Thoracic aorta (tissue), 2 donors: ENCODE results near the gene NUB1. TPM values are rescaled to one million over a fixed set of nuclear protein-coding genes. Genes with fewer than 3 reads are reported as not detected.

Source experiments
- ATAC-seq: fragments of 150-250 bp; one replicate; pipeline ENCODE4 v1.8.0; 2017; ENCODE audit warnings: low read depth; ENCODE audit not compliant: insufficient number of reproducible peaks, low FRiP score
- DNase-seq: peaks from one replicate; pipeline ENCODE4 v3.0.0-alpha.2; 2020; ENCODE audit warnings: low spot score
- H3K27ac ChIP-seq, 2 donors: fragments of 200-600 bp; sonication (generic); 1 replicate in 1 of 2; 2 replicates in 1 of 2; pipeline ENCODE4 v1.5.1; 2016; ENCODE audit warnings: mild to moderate bottlenecking in 2 of 2, moderate library complexity in 2 of 2
- H3K27me3 ChIP-seq: fragments of 200-600 bp; sonication (generic); replicated peaks from 2 replicates; pipeline ENCODE4 v1.6.0; 2016; ENCODE audit warnings: mild to moderate bottlenecking; ENCODE audit not compliant: insufficient read depth
- H3K36me3 ChIP-seq: fragments of 200-600 bp; sonication (generic); one replicate; pipeline ENCODE4 v1.5.1; 2016
- H3K4me1 ChIP-seq, 2 donors: fragments of 200-600 bp; sonication (generic); 1 replicate in 1 of 2; 2 replicates in 1 of 2; pipeline versions ENCODE4 v1.5.1 to v1.6.0; 2016; ENCODE audit warnings: low read depth in 2 of 2, mild to moderate bottlenecking in 1 of 2; ENCODE audit not compliant: control insufficient read depth in 1 of 2
- H3K4me3 ChIP-seq: fragments of 200-600 bp; sonication (generic); 2 replicates; pipeline ENCODE4 v1.5.1; 2016; ENCODE audit warnings: mild to moderate bottlenecking
- H3K9me3 ChIP-seq: fragments of 200-600 bp; sonication (generic); 2 replicates; pipeline ENCODE4 v1.5.1; 2016
- total RNA-seq, 2 donors: library from RNA; depleted of rRNA; stranded (reverse); fragments of >200 nt; gene quantifications; one replicate each; pipeline versions ENCODE4 v1.1.0 to v1.2.3, GENCODE V29; 2016
- TF ChIP-seq, protein P1 (sequence below): fragments of 200-600 bp; sonication (generic); IDR thresholded peaks from one replicate; pipeline ENCODE4 v1.5.1; 2019; ENCODE audit warnings: antibody characterized with exemption

The NUB1 gene
- total RNA-seq, 2 donors from 2014 or later = 51.0 to 53.4 TPM

DNA sequence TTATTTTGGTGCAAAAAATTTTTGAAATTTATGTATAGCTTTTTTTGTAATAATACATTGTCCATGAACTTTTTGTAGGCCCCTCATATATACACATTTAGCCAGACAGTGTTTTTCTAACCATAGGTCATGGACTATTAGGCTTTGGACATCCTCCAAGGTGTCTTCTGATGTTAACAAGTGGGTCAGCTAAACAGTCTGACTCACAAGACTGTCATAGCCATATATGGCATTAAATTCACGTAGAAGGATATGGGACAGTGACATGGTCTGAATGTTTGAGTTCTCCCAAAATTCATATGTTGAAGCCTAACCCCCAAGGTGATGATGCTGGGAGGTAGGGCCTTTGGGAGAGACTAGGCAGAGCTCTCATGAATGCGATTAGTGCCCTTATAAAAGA lies 14.0 kb upstream of the NUB1 start:
- TF ChIP-seq, protein P1, sequence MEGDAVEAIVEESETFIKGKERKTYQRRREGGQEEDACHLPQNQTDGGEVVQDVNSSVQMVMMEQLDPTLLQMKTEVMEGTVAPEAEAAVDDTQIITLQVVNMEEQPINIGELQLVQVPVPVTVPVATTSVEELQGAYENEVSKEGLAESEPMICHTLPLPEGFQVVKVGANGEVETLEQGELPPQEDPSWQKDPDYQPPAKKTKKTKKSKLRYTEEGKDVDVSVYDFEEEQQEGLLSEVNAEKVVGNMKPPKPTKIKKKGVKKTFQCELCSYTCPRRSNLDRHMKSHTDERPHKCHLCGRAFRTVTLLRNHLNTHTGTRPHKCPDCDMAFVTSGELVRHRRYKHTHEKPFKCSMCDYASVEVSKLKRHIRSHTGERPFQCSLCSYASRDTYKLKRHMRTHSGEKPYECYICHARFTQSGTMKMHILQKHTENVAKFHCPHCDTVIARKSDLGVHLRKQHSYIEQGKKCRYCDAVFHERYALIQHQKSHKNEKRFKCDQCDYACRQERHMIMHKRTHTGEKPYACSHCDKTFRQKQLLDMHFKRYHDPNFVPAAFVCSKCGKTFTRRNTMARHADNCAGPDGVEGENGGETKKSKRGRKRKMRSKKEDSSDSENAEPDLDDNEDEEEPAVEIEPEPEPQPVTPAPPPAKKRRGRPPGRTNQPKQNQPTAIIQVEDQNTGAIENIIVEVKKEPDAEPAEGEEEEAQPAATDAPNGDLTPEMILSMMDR = no peak
- no peak overlapping the region for H3K27ac ChIP-seq

DNA sequence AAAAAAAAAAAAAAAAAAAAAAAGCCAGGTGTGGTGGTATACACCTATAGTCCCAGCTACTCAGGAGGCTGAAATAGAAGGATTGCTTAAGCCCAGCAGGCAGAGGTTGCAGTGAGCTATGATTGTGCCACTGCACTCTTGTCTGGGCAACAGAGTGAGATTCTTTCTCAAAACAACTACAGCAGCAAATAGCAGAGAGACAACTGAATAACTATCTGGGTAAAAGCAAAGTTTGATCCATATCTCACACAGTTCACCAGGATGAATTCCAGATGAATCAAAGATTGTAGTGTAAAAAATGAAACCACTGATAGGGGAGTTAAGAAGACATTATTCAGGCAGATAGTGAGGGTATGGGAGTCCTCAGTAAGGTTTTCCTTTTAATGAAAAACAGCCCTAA lies 11.4 kb upstream of the NUB1 start:
- Histone ChIP-seq H3K36me3 (no peaks in the 10 kb centered on the region), H3K27ac (no peak overlapping the region), H3K4me1 (no peaks in the 10 kb centered on the region), H3K9me3 (no peaks in the 10 kb centered on the region), H3K4me3 (no peak overlapping the region), H3K27me3 (no peaks in the 10 kb centered on the region)
- TF ChIP-seq, protein P1 = no peak
- ATAC-seq (no peak), DNase-seq (no peak)

More for the DNA sequence above, 14.0 kb upstream of the NUB1 start:
- no peak for DNase-seq
- Histone ChIP-seq H3K27me3 (no peaks in the 10 kb centered on the region), H3K4me1 (no peaks in the 10 kb centered on the region), H3K36me3 (no peaks in the 10 kb centered on the region), H3K9me3 (no peaks in the 10 kb centered on the region), H3K4me3 (no peak overlapping the region)
- ATAC-seq = no peak

DNA sequence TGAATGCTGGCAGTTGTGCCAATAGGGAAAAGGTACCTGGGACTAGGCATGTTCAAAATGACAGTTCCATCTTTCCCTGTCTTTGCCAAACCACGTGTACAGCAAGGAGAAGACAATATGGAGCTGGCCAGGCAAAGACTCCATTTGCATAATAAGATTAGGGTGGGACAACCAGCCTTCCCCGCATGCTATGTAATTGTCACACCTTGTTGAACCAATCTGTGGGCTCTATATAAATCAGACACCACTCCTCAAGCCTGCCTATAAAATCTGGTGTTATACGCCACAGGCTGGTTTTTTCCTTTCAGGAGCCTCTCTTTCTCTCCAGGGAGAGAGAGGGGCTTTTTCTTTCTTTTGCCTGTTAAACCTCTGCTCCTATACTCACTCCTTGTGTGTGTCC lies 11.0 kb upstream of the NUB1 start:
- H3K27me3 ChIP-seq = no peaks in the 10 kb centered on the region
- H3K27ac ChIP-seq = no peak overlapping the region
- TF ChIP-seq, protein P1 = no peak
- no peak for ATAC-seq
- H3K4me1 ChIP-seq = no peaks in the 10 kb centered on the region
- no peaks in the 10 kb centered on the region for H3K36me3 ChIP-seq
- no peak for DNase-seq
- no peak overlapping the region for H3K4me3 ChIP-seq
- H3K9me3 ChIP-seq = no peaks in the 10 kb centered on the region

DNA sequence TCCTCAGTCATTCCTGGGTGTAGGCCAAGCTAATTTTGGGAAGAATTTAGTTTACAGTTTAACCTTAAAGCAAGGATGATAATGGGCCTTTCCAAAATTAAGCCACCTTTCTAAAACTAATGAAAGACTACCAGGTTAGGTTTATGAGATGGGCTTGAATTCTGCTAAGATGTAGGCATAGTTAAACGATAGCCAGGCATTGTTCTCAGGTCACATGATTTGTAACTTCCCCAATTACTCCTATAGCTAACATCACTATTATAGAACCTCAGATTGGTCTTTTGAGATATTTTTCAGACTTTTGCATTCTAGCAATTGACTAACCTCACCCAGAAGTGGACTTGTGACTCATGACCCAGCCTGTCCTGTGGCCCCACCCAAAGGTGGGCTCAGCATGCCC lies 7.0 kb upstream of the NUB1 start:
- H3K36me3 ChIP-seq = no peaks in the 10 kb centered on the region
- no peaks in the 10 kb centered on the region for H3K27me3 ChIP-seq
- no peak for ATAC-seq
- no peaks in the 10 kb centered on the region for H3K4me1 ChIP-seq
- DNase-seq = no peak
- no peak overlapping the region for H3K27ac ChIP-seq
- TF ChIP-seq, protein P1 = no peak
- no peak overlapping the region for H3K4me3 ChIP-seq
- no peaks in the 10 kb centered on the region for H3K9me3 ChIP-seq

DNA sequence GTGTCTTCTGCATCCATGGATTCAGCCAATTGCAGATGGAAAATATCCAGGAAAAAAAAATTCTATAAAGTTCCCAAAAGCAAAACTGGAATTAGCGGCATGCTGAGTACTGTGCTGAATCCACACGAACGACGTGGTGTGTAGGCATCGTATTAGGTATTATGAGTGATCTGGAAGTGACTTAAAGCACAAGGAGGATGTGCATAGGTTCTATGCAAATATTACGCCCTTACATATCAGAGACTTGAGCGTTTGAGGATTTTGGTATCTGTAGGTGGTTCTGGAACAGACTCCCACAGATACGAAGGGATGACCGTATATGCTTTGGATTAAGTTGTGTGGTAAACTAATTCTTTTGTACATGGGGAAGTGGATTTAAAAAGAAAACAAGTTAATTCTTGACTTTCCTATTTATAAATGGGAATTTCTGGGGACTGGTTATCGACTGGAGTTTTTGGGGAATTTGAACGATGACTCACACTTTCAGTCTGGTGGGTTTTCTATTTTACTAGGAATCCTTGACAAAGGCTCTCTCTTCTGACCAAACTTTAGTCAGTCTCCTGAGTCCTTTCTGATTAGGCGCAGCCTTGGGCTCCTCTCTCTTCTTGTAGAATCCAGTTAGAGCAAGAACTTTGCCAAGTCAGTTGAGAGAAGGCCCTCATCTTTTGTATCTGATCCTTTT lies 5.4 kb upstream of the NUB1 start:
- H3K27ac ChIP-seq = no peak overlapping the region
- H3K27me3 ChIP-seq = no peaks in the 10 kb centered on the region
- H3K9me3 ChIP-seq = no peaks in the 10 kb centered on the region
- H3K36me3 ChIP-seq = no peaks in the 10 kb centered on the region
- TF ChIP-seq, protein P1 = no peak
- H3K4me3 ChIP-seq = no peak overlapping the region
- DNase-seq (no peak), ATAC-seq (no peak)
- H3K4me1 ChIP-seq = peaks cover 0 to 3% of the 10 kb centered on the region in 2 donors
